Stimulated activated CD8-positive, alpha-beta memory T cell treated with anti-CD3 and anti-CD28 coated beads, Interleukin-4, amount 100 ng/mL, for 24 hours (primary cell): ENCODE measurements around the gene NEDD8.
"Not testable (repeated sequence)": the region's sequence is repeated elsewhere in the genome, so short reads cannot be mapped to it uniquely, and the experiment has no call there.

ENCODE experiments used
- DNase-seq: peaks from one replicate; pipeline ENCODE4 v3.0.0-alpha.2; 2020; ENCODE audit warnings: low read depth

The NEDD8 gene

GRCh38 chr14:24247422-24247821 is 15.3 kb upstream of the NEDD8 start:
- no peak for DNase-seq

GRCh38 chr14:24246765-24247212 is 14.6 kb upstream of the NEDD8 start:
- no peak for DNase-seq

DNA sequence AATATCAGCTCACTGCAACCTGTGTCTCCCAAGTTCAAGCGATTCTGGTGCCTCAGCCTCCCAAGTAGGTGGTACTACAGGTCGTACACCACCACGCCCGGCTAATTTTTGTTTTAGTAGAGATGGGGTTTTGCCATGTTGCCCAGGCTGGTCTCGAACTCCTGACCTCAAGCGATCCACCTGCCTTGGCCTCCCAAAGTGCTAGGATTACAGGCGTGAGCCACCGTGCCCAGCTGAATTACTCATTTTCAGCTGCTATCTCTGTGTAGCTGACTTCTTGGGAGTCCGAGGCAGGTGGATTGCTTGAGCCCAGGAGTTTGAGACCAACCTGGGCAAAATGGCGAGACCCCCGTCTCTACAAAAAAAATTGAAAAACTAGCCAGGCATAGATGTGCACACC is 13.2 kb upstream of the NEDD8 start:
- not testable (repeated sequence) for DNase-seq

GRCh38 chr14:24243336-24243836 is 11.2 kb upstream of the NEDD8 start:
- no peak for DNase-seq

- DNase-seq, result peak; percentile 89
These were observed 9.8 kb upstream of the NEDD8 start for GRCh38 chr14:24241829-24242443.

- no peak for DNase-seq
These were observed 8.1 kb upstream of the NEDD8 start for GRCh38 chr14:24240110-24240918.

DNA sequence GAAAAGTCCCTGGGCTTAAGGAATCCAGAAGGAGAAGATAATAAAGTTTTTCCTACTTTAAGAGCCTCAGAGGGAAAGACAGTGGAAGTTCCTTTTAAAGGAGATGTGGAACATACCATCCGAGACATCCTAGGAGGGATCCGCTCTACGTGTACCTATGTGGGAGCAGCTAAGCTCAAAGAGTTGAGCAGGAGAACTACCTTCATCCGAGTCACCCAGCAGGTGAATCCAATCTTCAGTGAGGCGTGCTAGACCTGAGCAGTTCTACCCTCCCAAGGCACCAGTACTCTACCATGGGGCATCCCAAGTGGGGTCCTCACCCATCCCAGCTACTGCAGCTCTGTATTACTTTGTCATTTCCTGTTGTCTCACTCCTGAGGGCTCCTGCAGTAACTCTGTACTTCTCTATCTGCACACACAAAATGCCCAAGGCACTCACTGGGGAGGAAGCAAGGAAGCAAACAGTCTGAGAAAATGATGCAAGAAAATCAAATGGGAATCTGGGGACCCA is 6.4 kb upstream of the NEDD8 start:
- DNase-seq, result no peak

- DNase-seq, result no peak
These were observed 6.0 kb upstream of the NEDD8 start for GRCh38 chr14:24238123-24238522.

GRCh38 chr14:24237463-24237955 is 5.3 kb upstream of the NEDD8 start:
- DNase-seq, result no peak

DNA sequence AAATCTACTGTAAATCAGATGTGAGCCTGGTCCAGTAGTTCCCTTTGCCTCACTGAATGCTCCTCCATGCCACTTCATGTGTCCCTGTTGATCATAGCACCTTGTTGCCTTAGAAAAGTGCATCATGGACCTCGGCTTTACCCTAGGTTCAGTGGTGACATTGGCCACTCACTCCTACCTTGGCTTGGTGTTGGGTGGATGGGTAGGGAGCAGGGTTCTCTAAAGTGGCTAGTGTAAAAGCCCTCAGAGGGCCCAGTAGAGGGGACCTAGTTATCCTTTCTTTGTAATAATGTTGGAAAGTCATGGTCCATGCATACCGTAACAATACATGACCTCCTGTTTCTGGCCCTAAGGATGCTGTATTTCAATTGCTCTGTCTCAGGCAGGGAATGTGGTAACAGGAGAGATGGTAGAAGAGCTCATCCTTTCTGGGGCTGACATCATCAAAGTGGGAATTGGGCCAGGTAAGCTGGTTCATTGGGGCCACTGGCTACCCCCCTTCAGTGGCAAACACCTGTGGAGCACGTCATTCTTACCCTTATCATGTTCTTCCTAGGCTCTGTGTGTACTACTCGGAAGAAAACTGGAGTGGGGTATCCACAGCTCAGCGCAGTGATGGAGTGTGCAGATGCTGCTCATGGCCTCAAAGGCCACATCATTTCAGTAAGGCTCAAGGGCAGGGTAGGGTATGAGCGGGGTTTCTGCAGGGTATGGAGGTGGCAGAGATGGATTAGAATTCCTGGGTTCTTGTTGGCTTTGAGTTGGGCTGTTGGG is 4.7 kb upstream of the NEDD8 start:
- DNase-seq, result no peak

DNA sequence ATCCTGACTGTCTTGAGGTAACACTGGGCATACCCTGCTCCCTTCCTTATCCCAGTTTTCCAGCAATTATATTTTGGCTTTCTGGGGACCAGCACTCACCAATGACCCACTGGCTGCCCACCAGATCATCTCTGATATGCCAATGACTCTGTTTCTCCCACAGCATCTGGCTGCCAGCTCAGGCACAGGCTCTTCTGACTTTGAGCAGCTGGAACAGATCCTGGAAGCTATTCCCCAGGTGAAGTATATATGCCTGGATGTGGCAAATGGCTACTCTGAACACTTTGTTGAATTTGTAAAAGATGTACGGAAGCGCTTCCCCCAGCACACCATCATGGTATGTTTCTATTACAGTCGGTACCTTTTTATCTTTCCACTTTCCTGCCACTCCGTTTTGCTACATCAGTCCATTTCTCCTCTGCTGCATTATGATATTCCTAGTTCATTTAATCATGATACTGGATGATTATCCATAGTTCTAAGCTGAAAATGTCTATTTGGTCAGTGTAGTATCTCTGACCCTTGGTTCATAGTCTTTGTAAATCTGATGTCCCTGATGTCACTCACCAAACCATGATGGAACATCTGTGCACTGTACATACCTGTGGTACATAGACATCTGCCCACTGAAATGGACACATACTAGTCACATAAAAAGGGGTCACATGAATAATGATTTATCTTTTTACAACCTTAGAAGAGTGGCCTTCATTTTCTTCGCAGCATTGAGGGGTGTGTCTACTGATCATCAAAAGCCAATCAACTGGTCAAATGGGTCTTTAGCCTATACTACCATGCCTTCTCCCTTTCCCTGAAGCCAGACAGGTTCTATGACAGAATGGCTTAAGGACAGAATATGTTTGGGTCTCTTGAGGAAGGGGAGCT is 3.9 kb upstream of the NEDD8 start:
- DNase-seq, result no peak

- DNase-seq, result no peak
These were observed 2.2 kb upstream of the NEDD8 start for GRCh38 chr14:24234095-24235005.

- no peak for DNase-seq
These were observed 1.3 kb upstream of the NEDD8 start for GRCh38 chr14:24233538-24233866.

- no peak for DNase-seq
These were observed 724 bp upstream of the NEDD8 start, which contains the start of gene GMPR2 for GRCh38 chr14:24232645-24233537. Gene GMPR2, plus strand, starts transcription at chr14:24232929. Its CDS starts 325 bp downstream, at chr14:24233254.

GRCh38 chr14:24231263-24232120 is 675 bp downstream of the NEDD8 start:
- no peak for DNase-seq

DNA sequence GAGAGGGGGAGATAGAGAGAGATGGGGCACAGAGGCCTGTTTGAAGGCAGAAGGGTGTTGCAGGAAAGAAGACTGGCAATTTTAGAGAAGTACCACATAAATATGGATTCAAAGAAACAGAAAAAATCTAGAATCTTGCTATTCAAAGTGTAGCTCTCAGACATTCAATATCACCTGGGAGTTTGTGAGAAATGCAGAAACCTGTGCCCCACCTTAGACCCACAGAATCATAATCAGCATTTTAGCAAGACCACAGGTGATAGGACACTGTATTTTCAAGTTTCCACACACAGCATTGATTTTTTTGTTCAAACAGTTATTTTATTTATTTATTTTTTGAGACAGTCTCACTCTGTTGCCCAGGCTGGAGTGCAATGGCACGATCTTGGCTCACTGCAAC is 3.3 kb downstream of the NEDD8 start:
- no peak for DNase-seq

GRCh38 chr14:24226473-24226872 is 5.7 kb downstream of the NEDD8 start:
- DNase-seq, result no peak

- DNase-seq, result no peak
These were observed 7.5 kb downstream of the NEDD8 start for GRCh38 chr14:24224618-24225071.
